GM18505 (cell line): ENCODE data around the gene COL15A1.
"Not testable (repeated sequence)": the region's sequence is repeated elsewhere in the genome, so short reads cannot be mapped to it uniquely, and the experiment has no call there.

Experiments used
- ATAC-seq: cut with Tn5 transposase; IDR thresholded peaks from one replicate; pipeline ENCODE4 v1.9.1; 2021; ENCODE audit not compliant: unreplicated experiment
- POLR2A ChIP-seq: IDR thresholded peaks from 4 replicates; pipeline ENCODE4 v1.6.1; 2011; ENCODE audit warnings: borderline replicate concordance; ENCODE audit not compliant: insufficient read depth, insufficient read length; ENCODE audit errors: extremely low read depth

Gene COL15A1

DNA sequence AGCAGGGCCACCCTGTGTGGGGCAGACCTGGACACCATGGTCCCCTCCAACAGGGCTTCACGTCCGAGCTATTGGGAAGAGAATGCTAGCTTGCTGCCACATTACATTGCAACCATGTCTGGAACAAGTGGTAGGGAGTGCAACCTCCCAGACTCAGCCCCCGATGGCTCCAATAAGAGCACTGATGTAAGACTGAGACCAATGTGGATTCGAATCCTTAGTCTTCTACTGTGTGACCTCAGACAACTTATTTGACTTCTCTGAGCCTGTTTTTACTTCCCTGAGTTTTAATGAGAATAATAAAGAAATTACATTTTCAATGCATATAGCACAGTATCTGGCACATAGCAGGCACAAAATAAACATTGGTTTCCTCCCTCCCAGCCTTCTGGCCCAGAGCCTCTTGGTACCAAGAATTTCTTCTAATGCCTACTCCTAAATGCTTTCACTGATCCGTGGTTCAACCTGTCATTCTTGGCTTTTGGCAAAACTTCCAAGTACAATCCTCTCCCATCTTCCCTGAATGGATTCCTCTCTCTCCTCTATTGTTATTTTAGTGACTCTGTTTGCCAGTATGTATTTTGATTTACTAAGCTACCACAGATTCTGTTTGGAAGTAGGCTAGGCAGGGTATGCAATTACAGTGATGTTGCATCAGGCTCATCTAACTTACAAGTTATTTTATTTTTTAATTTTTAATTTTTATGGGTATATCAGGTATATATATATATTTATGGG, 34.6 kb upstream of the COL15A1 start:
- no peak for TF ChIP-seq POLR2A
- no peak for ATAC-seq

- TF ChIP-seq POLR2A: no peak
- ATAC-seq: no peak
These were observed 33.8 kb upstream of the COL15A1 start for GRCh38 chr9:98909935-98910334.

DNA sequence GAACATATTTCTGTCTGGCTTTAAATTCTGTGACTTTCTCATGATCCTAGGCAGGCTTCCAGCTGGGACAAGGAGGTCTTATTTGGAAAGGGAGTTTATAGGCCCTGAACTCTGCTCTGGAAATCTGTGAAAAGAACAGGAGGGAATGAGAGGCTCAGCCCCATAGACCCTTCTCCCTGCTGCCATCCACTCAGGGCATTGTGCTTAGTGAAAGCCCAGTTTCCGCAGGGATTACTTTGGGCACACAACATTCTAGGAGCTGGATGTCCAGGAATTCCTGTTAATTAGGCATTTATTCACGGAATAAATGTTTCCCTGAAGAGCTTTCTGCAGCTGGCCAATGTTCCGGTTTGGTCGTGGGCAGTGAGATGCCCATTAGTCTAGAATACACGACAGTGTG, 32.7 kb upstream of the COL15A1 start:
- TF ChIP-seq POLR2A: no peak
- ATAC-seq: no peak

- not testable (repeated sequence) for ATAC-seq
These were observed 32.0 kb upstream of the COL15A1 start for GRCh38 chr9:98911738-98912137.

DNA sequence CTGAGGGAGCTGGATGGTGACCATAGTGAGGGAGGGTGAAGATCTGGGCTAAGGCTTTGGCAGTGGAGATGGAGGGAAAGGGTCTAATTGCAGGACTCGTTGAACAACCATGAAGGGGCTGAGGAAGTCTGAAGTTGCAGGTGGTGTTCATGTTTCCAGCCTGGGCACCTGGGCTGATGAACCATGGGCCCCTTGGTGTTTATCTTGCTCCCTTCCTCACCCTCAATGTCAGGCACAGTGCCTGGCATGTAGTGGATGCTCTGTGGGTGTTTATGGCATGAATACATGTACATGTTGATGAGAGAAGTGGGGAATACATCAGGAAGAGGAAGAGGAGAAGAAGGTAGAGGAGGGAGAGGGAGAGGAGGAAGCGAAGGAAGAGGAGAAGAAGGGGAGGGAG, 31.3 kb upstream of the COL15A1 start:
- no peak for ATAC-seq
- no peak for TF ChIP-seq POLR2A

GRCh38 chr9:98913044-98913443, 30.7 kb upstream of the COL15A1 start:
- no peak for TF ChIP-seq POLR2A
- ATAC-seq: no peak

GRCh38 chr9:98913705-98914104, 30.0 kb upstream of the COL15A1 start:
- no peak for TF ChIP-seq POLR2A
- ATAC-seq: no peak

- TF ChIP-seq POLR2A: no peak
- ATAC-seq: no peak
These were observed 28.1 kb upstream of the COL15A1 start for GRCh38 chr9:98915599-98915998.

GRCh38 chr9:98916660-98917059, 27.0 kb upstream of the COL15A1 start:
- no peak for ATAC-seq
- TF ChIP-seq POLR2A: no peak

DNA sequence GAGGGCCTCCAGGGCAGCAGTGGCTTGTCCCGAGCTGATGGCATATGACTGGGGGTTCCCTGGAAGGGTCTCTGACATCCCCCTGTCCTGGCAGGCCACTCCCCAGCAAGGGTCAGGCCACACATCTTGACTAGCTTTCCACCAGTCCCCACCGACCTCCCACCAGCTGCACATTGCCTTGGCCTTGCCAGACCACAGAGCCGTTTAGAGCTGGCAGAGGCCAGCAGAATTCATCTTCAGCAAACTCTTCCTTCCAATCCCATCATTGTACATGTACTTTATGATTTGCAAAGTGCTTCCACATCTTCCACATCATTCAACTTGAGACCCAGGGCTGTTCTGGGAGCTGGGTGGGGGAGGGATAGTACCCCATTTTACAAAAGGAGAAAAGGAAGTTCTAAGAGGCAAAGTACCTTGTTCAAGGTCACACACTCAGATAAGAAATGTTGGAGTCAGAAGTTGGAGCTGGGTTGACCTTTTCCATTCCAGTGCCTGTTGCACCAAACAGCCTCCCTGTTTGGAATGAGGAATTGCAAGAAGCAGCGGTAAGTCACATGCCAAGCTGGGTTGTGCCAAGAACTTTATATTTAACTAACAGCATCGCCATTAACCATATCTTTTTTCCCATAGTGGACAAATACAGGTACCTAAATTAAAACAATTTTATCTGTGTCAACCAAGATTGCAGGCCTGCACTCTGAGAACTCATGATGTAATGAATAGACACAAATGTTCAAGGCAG, 25.8 kb upstream of the COL15A1 start:
- no peak for ATAC-seq
- no peak for TF ChIP-seq POLR2A

- ATAC-seq: no peak
These were observed 22.0 kb upstream of the COL15A1 start for GRCh38 chr9:98921732-98922131.

DNA sequence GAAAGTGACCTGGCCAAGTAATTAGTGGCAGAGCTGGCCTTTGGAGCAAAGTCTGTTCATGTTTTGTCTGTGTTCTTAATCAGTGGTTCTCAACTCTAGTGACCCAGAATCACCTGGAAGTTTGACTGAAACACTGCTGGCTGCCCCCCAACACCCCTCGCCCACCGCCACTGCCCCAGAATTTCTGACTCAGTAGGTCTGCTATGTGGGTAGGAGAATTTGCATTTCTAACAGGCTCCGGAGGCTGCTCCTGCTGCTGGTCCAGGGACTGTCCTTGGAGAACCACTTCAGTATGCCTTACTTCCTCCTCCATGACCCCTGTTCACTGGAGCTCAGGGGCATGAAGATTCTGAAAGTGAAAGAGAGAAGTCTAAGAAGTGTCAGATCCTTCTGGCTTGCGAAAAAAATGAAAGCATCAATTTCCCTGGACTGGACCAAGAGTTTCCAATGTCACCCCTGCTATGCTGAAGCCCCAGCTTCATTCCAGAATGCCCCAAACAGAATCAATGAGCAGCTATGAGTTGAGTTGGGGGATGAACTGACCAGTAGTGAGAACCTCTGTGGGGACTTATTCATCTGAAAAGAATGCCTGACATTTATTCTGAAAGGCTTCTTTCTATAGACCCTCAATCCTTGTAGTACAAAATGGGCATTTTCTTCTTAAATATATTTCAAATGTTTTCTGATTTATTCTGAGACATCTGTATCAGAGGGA, 20.8 kb upstream of the COL15A1 start:
- TF ChIP-seq POLR2A: no peak
- ATAC-seq: no peak

More at GRCh38 chr9:98921732-98922131, 22.0 kb upstream of the COL15A1 start:
- no peak for TF ChIP-seq POLR2A

DNA sequence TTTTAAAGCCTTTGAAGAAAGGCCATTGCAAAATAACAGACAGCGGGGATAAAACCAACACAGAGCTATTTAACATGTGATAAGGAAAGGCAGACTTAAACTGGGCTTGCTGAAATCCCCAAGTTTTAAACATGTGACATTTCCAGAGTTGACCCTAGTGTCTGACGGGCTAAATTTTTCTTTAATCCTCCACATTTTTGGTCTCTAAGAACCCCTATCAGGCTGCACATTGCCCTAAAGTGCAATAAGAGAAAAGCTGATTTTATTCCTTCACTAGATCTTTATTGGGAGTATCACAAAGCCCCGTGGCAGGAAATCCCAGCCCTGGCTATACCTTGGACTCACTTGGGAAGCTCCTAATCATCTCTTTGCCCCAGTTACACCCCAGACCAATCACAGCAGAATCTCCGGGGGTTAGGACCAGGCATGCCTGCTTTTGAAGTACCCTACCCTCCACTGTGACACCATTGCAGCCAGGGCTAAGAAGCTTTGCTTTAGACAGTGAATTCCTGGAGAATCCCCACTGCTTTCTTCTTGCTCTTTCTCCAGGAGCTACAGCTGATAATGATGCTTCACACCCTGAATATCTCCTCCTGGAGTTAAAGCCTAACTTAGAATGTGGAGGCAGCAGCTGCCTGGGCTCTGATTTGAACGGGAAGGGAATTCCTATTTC, 20.1 kb upstream of the COL15A1 start:
- no peak for TF ChIP-seq POLR2A
- ATAC-seq: no peak
